Hypothalamus (tissue), 51 donors: ENCODE data around the gene BROX.
A peak's percentile ranks its signal among the peaks of the same experiment; 100 is the strongest.
"Not testable (repeated sequence)": the region's sequence is repeated elsewhere in the genome, so short reads cannot be mapped to it uniquely, and the experiment has no call there.

Experiments used
- DNase-seq, 51 donors: peaks; one replicate each; lab custom pipeline; 2025; lab: John Stamatoyannopoulos, UW

The BROX gene, protein sequence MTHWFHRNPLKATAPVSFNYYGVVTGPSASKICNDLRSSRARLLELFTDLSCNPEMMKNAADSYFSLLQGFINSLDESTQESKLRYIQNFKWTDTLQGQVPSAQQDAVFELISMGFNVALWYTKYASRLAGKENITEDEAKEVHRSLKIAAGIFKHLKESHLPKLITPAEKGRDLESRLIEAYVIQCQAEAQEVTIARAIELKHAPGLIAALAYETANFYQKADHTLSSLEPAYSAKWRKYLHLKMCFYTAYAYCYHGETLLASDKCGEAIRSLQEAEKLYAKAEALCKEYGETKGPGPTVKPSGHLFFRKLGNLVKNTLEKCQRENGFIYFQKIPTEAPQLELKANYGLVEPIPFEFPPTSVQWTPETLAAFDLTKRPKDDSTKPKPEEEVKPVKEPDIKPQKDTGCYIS

DNA sequence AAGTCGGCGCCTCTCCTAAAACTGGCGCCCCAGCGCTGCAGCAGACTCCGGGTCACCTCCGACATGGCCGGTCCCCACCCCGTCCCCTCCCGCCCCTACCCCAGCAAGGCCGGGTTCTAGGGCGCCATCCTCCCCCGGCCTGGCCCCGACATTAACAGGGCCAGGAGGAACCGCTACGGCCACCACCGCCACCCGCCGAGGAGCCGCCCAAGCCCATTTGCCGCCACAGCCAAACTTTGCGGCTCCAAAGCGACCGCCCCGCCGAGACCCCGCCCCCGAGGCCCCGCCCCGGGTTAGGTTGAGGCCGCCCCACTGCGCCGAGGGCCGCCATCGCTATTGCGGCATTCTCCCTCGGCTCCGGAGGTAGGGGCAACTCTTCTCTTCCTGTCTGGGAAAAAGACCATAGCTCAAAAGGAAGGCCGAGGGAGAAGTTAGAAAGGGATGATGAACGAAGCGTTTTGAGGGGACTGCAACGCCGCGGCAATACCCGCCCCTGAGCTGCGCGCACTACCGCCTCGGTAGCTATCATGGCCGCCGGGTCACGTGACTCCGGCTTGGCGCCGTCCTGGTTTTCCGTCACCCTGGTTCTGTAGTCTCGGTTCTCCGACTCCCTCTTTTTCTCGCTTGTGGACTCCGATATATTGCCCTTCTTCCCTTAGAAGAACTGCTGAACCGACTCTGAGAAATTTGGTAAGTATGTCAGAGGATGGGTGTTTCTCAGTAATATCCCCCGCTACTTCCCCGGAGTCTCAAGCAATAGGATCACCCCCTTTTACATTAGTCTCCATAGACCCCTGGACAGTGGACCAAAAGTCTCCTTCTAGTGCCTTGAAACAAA is at the start of gene BROX, which contains the start of gene AIDA:
BROX (plus strand) TSS at position 312 of the 838 bp plus-strand sequence. CDS start 3,136 bp downstream, outside the sequence.
AIDA (minus strand) TSS at position 239 of the 838 bp plus-strand sequence; CDS start at position 65, 174 bp downstream.
- peak; percentile 52 to 99 (median 93) for DNase-seq

DNA sequence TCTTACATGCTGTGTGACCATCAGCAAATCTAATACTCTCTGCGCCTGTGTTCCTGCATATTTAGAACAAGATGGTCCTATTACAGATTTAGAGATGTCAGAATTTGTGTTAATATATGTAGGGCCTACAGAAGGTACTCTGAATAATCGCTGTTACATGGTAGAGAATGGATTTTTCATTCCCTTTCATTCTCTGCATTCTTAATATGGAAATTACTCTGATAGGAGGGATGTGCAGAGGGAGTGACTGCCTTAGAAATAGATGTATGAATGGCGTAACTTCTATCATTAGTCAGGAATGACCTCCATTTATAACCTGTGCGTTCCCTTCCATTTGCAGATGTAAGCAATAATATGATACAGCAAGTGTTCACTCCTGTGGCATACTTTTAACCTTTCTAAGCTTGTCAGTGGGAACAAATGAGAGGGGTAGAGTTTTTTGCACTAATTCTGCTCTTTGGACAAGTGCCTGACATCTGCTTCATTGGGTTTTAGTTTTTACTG is 48.9 kb upstream of the BROX start:
- no peak for DNase-seq

DNA sequence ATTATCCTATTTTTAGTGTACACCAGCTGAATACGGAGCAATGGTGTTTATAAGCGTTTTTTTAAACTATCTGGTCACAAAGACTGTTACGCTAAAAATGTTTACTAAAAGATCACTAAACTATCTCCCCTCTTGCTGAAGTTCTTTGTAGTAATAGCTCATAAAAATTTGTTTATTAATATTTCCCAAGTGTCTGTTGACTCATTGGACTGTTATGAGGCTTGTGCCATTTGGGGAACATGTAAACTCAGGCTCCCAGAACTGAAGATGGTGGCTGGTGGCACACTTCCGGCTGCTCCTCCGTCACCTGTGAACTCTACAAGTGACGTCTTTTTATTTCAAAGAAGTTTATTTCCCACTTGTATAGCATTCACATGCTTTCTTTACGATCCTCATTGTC is 46.4 kb upstream of the BROX start:
- no peak for DNase-seq

DNA sequence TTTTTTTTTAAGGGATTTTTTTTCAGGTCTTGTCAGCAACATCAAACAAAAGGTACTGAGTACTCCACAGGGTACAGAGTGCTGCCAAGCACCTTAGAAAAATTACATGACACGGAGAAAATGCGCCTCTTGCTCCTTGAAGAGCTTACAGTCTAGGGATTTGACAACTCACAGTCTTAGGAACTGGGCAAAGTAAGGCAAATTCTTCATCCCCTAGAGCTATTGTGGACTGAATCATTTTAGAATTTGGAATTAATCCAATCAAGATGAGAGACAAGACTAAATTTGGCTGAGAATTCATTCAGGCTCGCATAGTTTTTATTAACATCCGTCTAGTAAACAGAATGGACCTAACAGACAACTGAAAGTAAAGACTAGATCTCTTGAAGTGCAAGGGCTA is 44.2 kb upstream of the BROX start:
- DNase-seq = not testable (repeated sequence)

DNA sequence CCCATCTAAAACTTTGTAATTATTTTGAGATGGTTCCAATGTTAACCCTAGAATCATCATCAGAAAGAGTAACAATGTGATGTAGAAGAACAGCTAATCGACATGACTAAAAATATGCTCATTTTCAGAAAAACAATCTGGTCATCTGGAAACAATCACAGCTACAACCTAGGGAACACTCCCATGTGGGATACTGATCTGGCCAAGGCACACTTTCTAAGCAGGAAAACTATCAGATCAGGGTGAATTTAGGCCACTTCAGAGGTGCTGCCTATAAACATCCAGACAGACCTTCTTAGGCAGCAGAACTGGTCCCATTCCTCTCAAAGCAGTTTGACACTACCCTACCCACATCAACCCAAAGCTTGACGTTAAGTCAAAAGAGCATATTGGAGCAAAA is 43.3 kb upstream of the BROX start:
- DNase-seq = not testable (repeated sequence)

DNA sequence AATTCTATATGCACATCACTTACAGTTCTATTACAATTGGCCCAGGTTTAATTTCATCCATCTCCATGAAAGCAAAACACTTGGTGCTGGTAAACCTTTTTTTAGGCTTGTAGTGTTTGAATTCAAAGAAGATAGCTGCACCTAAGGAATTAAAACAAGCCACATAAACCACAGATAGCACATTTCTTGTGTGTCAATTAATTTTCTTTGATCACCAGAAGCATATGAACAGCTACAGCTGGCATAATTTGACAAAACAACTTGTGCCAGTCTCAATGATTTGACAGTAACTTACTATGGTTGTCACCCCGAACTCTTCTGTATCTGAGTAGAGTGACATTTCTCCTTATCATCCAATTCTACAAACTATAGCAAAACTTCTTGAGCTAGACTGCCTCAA is 42.3 kb upstream of the BROX start:
- no peak for DNase-seq

DNA sequence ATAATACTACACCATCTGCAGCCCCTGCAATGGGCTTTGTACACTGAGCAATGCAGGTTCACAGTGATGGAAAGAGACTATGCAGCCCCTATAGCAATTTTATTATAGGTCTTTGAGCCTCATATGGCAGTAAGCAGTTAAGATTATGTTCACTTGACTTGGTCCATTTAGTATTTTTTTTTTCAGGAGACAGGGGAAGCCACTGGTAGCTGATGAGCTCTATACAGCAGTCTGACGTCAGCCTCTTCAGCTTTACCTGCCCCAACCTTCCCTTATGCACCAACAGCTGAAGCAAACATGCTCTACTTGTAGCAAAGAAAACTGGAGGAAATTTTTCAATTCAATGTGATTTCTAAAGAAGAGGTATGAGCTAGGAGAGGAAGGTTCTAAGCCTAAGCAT is 32.3 kb upstream of the BROX start:
- DNase-seq = no peak

DNA sequence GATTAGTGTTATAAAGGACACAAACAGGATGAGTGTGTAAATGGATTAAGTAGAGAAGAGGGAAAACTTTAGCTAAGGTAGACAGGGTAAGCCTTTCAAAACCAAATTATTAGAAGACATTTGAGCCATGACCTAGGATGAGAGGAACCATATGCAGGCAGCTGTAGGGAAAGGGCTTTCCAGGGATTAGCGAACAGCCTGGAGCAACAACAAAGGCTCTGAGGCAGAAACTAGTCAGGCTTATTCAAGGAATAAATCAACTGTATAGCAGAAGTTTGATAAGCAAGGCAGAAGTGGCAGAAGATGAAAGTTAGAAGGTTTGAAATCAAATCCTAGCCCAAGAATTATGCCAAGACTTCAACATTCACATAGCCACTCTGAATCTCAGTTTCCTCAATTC is 21.3 kb upstream of the BROX start:
- no peak for DNase-seq

DNA sequence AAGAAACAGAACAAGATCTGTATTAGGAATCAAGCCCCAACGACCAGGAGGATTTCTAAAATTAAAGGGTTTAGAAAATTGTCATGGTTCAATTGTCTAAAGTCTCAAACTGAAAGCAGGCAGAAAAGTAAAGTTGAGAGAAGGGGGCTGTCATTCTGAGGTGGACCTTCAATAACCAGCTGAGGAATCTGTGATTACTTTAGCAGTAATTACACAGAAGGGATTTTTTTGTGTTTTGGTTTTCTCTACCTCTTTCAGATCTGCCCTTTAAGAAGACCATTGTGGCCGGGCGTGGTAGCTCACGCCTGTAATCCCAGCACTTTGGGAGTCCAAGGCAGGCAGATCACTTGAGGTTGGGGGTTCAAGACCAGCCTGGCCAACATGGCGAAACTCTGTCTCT is 17.4 kb upstream of the BROX start:
- DNase-seq = no peak

DNA sequence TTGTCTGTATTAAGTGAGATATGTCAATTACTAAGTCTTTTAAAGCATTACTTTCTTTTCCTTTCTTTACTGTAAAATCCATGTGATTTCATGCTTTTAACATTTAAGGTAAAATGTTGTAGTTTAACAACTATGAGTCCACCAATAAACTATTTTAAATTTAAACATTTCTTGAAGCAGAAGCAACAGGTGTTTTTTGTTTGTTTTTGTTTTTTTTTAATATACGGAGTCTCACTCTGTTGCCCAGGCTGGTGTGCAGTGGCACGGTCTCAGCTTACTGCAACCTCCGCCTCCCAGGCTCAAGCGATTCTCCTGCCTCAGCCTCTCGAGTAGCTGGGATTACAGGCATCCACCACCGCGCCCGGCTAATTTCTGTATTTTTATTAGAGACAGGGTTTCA is 15.6 kb upstream of the BROX start:
- DNase-seq = no peak

DNA sequence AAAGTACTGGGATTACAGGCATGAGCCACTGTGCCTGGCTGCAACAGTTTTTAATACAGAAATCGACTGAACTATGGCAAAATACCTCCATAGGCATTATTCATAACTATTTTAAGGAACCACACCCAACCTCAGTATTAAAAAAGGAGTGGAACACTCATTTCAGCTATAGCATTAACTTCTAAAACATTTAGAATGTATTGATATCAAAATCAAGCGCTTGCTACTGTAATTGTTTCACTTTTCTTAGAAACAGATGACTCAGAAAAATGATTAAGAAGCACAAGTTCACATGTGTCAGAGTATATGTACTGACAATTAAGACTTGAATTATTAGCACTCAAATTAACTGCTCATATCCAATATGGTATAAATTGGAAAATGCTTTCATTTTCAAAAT is 15.2 kb upstream of the BROX start:
- DNase-seq = no peak

DNA sequence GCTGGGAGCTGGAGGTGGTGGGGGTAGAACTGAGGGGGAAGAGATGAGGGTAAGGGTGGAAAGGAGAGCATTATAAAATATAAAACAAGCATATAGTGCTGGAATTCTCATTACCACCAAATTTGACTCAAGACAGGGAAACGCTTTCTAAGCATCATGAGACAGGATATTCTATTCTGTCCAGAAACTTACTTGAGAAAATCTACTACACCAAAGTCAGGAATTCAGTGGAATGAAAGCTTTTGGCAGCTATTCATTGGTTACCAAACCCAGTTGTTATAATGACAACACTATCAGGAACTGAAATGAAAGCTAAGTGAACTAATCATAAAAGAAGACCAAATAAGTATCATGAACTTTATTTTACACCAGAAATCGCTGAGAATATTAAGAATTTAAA is 14.5 kb upstream of the BROX start:
- no peak for DNase-seq

DNA sequence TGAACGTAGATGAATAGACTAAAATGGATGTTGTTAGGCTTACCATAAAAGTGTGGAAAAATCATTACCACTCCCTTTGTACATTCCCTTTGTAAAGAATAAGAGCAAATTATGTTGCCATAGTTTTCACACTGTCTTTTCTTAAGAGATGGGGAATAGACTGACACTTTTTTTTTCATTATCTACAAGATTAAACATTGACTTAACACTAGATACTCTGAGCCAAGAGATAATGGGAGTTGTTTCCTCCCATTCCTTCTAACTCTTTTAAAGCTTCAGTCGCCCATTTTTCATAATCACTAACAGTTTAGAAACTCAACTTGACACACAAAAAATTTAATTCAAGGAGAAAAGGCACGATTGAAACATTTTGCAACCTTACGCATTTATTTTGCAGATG is 10.2 kb upstream of the BROX start:
- DNase-seq = no peak

DNA sequence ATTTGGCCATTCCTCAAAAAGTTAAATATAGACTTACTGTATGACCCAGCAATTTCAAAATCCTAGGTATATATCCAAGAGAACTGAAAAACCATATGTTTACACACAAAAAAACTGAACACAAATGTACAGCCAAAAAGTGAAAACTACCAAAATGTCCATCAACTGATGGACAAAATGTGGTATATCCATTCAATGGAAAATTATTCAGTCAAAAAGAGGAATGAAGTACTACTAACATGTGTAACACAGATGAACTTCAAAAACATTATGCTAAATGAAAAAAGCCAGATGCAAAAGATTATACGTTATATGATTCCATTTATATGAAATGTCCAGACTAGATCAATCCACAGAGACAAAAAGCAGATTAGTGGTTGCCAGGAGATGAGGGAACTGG is 8.1 kb upstream of the BROX start:
- no peak for DNase-seq

DNA sequence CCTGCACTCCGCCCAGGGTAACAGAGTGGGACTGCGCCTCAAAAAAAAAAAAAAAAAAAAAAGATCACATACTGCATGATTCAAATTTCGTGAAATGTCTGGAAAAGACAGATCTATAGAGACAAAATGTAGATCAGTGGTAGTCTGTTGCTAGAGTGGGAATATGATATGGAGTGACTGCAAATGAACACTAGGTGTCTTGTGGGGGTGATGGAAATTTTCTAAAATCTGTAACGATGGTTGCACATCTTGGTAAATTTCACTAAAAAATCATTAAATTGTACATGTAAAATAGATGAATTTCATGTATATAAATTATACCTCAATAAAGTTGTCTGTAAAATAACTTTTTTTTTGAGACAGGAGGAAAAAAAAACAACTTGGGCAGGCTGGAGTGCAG is 5.5 kb upstream of the BROX start:
- DNase-seq = no peak

DNA sequence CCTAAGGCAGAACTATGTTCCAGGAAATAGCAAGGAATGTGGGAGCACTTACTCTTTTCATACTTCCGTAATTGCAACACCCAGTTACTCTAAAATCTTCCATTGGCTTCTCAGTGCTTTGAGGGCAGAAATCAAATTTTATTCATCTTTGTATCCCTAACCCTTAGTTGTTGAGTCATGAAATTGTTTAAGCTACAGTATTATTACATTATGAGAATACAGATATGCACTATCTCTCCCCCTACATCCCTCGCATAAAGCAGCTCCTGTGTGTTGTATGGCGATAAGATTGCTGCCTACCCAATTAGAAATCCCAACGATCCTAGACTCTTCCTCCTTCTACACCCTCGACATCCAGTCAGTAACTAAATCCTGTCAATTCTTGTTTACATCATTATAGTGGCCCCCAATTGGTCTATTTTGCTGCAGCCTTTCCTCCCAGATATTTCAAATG is 2.6 kb upstream of the BROX start:
- DNase-seq = no peak

DNA sequence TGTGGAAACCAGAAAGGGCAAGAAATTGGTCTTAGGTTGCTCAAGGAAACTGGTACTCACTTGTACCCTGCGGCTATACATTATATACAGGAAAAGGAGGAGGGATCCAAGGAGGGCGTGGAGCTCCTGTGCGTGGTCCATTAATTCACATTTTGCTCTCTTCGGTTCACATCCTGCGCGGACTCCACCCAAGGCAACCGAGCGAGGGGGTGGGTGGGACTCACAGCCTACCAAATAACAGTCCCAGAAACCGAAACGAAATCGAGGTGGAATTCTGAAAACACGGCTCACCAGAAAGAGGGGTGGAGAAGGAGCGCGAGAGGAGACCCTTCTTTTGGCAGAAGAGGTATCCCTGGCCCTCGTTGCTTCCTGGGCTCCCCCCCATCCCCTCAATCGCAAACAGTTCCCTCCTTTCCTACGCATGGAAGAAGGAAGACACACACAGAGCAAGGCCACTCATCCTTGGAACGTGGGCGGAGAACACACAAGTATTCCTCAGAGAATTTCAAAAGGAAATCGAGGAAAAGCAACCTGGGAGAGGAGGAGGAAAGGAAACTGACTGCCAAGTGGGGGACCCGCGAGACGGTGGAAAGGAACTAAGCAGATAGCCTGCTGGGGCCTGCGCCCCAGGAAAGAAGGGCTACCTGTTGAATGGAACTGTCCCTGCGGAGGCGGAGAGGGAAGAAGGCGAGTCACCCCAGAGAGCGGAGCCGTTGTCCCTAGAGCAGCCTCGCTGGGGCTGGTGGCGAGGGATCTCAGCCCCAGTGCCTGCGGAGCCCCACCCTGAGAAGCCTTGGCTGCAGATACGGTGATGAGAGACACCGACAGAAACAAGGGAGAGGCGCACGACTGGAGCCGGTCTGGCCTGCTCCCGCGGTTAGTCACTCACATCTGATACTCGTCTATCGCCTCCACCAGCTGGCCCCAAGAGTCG is 778 bp upstream of the BROX start:
- DNase-seq = peak in 41 of 51 donors; percentile 3 to 79 (median 29)

DNA sequence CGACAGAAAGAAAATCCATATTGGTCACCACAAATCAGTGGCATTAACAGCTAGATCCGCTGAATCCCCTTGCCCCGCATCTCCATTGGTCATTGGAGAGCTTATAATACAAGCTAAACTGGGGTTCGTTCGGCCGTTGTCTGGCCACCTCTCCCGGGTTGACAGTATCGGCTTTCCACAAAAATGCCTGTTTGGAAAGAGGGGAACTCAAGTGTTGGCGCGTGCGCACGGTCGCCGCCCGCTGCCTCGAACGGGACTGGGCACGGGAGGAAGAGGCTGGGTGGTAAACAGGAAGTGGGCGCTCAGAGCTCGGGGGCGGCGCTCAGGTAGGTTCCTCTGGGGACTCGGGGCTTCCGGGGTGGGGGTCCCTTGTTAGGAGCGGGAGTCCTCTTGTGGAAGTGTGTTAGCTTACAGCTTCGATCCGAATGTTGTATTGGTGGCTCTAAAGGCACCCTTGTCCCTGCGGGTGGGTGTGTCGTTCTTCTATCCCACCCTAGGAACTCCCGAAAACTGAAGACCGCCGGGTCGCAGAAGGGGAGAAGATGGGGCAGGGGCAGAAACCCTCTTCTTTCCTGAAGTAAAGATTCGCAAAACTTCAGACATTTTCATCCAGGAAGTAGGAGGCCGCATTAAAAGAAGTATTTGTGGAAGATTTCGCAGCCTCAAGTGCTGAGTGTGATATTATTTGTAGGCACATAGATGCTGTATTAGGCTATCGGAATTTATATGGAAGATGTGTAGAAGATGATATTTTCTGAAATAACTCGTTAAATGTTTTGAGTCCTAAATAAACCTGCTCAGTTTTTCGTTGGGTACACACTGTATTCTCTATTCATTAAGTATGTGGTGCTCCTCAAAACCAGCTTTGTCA is 962 bp downstream of the BROX start:
- DNase-seq = peak; percentile 47 to 97 (median 87)

DNA sequence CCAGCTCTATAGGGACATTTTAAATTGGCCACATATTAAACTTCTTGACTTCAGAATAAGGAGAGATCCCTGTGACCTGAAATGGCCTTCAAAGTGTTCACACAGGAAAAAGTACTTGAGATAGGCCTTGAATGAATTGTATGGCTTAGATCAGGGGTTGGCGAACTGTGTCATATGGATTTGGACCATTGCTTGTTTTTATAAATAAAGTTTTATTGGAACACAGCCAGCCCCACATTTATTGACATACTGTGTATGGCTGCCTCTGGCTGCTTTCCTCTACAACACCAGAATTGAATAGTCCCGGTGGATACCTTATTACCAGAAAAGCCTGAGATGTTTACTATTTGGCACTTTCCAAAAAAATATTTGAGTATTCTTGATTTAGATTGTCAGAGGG is 4.0 kb downstream of the BROX start:
- no peak for DNase-seq
